GM10847 (cell line): Measurements from ENCODE around the gene TOX2.

Experiments
- POLR2A ChIP-seq: IDR thresholded peaks from 2 replicates; pipeline ENCODE4 v1.6.1; 2011; ENCODE audit not compliant: insufficient read length; ENCODE audit errors: extremely low read depth

Gene TOX2

GRCh38 chr20:44097521-44098255 lies 183.0 kb downstream of the TOX2 start:
- no peak for TF ChIP-seq POLR2A

GRCh38 chr20:44098256-44098630 lies 183.6 kb downstream of the TOX2 start:
- no peak for TF ChIP-seq POLR2A

- no peak for TF ChIP-seq POLR2A
Observed at GRCh38 chr20:44098657-44099056, 184.0 kb downstream of the TOX2 start.

- TF ChIP-seq POLR2A: no peak
Observed at GRCh38 chr20:44099832-44100231, 185.2 kb downstream of the TOX2 start.

- no peak for TF ChIP-seq POLR2A
Observed at GRCh38 chr20:44102582-44102981, 187.9 kb downstream of the TOX2 start.

GRCh38 chr20:44104798-44105517 lies 190.3 kb downstream of the TOX2 start:
- TF ChIP-seq POLR2A: no peak

- no peak for TF ChIP-seq POLR2A
Observed at GRCh38 chr20:44106615-44107014, 192.0 kb downstream of the TOX2 start.

GRCh38 chr20:44109951-44110361 lies 195.3 kb downstream of the TOX2 start:
- no peak for TF ChIP-seq POLR2A

GRCh38 chr20:44110816-44111568 lies 196.3 kb downstream of the TOX2 start:
- TF ChIP-seq POLR2A: no peak

GRCh38 chr20:44111712-44112335 lies 197.2 kb downstream of the TOX2 start:
- no peak for TF ChIP-seq POLR2A

- TF ChIP-seq POLR2A: no peak
Observed at GRCh38 chr20:44112456-44112855, 197.8 kb downstream of the TOX2 start.

GRCh38 chr20:44112889-44113617 lies 198.4 kb downstream of the TOX2 start:
- no peak for TF ChIP-seq POLR2A

GRCh38 chr20:44113618-44114376 lies 199.1 kb downstream of the TOX2 start:
- no peak for TF ChIP-seq POLR2A

- no peak for TF ChIP-seq POLR2A
Observed at GRCh38 chr20:44115181-44115580, 200.5 kb downstream of the TOX2 start.

GRCh38 chr20:44115762-44116644 lies 201.4 kb downstream of the TOX2 start:
- TF ChIP-seq POLR2A: no peak
